IPS DF 6.9 (cell line): ENCODE measurements around the gene CEP83.
"Not testable (repeated sequence)": the region's sequence is repeated elsewhere in the genome, so short reads cannot be mapped to it uniquely, and the experiment has no call there.

Source experiments
- DNase-seq: peaks from one replicate; pipeline ENCODE4 v3.0.0-alpha.2; 2013; ENCODE audit warnings: low read depth, low spot score
- H3K27ac ChIP-seq: one replicate; pipeline ENCODE4 v1.5.1; 2013; ENCODE audit warnings: low read length, control low read depth
- H3K27me3 ChIP-seq: 2 replicates; pipeline ENCODE4 v1.6.1; 2013; ENCODE audit warnings: mild to moderate bottlenecking, low read length; ENCODE audit not compliant: control insufficient read depth, insufficient read depth
- H3K36me3 ChIP-seq: 2 replicates; pipeline ENCODE4 v1.6.1; 2013; ENCODE audit warnings: low read length; ENCODE audit not compliant: control insufficient read depth, insufficient read depth
- H3K4me1 ChIP-seq: 2 replicates; pipeline ENCODE4 v1.6.1; 2013; ENCODE audit warnings: low read length; ENCODE audit not compliant: control insufficient read depth, insufficient read depth
- H3K4me3 ChIP-seq: 2 replicates; pipeline ENCODE4 v1.5.1; 2013; ENCODE audit warnings: mild to moderate bottlenecking, low read length
- H3K9me3 ChIP-seq: 2 replicates; pipeline ENCODE4 v1.6.1; 2013; ENCODE audit warnings: low read length, inconsistent platforms; ENCODE audit not compliant: control insufficient read depth, insufficient read depth
- WGBS: extraction: QIAGEN DNeasy Blood & Tissue Kit; methylation state at CpG from one replicate; pipeline ENCODE4 v1.1.7; 2013; ENCODE audit warnings: mixed read lengths, missing lambda C conversion rate; ENCODE audit not compliant: insufficient read length, insufficient coverage; 5-methylcytosine and 5-hydroxymethylcytosine counted together

The CEP83 gene

GRCh38 chr12:94336211-94336925 lies 123.3 kb downstream of the CEP83 start:
- H3K36me3 ChIP-seq = no peaks in the 10 kb centered on the region
- no peaks in the 10 kb centered on the region for H3K4me1 ChIP-seq
- no peak for DNase-seq
- H3K27me3 ChIP-seq = no peaks in the 10 kb centered on the region
- H3K9me3 ChIP-seq = no peaks in the 10 kb centered on the region
- WGBS = no CpG with 5 or more reads among the region's 5 CpGs
- no peak overlapping the region for H3K4me3 ChIP-seq
- no peak overlapping the region for H3K27ac ChIP-seq

- no peak for DNase-seq
- Histone ChIP-seq H3K4me3 (no peak overlapping the region), H3K27me3 (no peaks in the 10 kb centered on the region), H3K27ac (no peak overlapping the region), H3K36me3 (no peaks in the 10 kb centered on the region), H3K4me1 (no peaks in the 10 kb centered on the region), H3K9me3 (no peaks in the 10 kb centered on the region)
- WGBS = no CpG with 5 or more reads among the region's 3 CpGs
Measured at GRCh38 chr12:94333396-94333795, 126.3 kb downstream of the CEP83 start.

- DNase-seq = no peak
- Histone ChIP-seq H3K4me3 (no peak overlapping the region), H3K4me1 (no peaks in the 10 kb centered on the region), H3K27ac (no peak overlapping the region), H3K9me3 (no peaks in the 10 kb centered on the region), H3K36me3 (no peaks in the 10 kb centered on the region), H3K27me3 (no peaks in the 10 kb centered on the region)
- no CpG with 5 or more reads among the region's 1 CpG for WGBS
Measured at GRCh38 chr12:94329366-94329765, 130.3 kb downstream of the CEP83 start.

- Histone ChIP-seq H3K27ac (no peak overlapping the region), H3K4me1 (no peaks in the 10 kb centered on the region), H3K27me3 (no peaks in the 10 kb centered on the region), H3K36me3 (0 out of 2 replicates have a peak, but pooled peaks cover 3% of the 10 kb centered on the region), H3K4me3 (no peak overlapping the region), H3K9me3 (no peaks in the 10 kb centered on the region)
- DNase-seq = no peak
- WGBS = no CpG with 5 or more reads among the region's 1 CpG
Measured at GRCh38 chr12:94327809-94328208, 131.9 kb downstream of the CEP83 start.

GRCh38 chr12:94326727-94327126 lies 132.9 kb downstream of the CEP83 start:
- Histone ChIP-seq H3K27me3 (no peaks in the 10 kb centered on the region), H3K36me3 (peaks cover 5% of the 10 kb centered on the region; the same call in 1 of the 2 replicates), H3K4me3 (no peak overlapping the region), H3K9me3 (no peaks in the 10 kb centered on the region), H3K4me1 (no peaks in the 10 kb centered on the region), H3K27ac (no peak overlapping the region)
- DNase-seq = no peak

- no peak overlapping the region for H3K27ac ChIP-seq
- H3K36me3 ChIP-seq = peaks cover 10% of the 10 kb centered on the region
- H3K27me3 ChIP-seq = no peaks in the 10 kb centered on the region
Measured at GRCh38 chr12:94326234-94326633, 133.4 kb downstream of the CEP83 start.

GRCh38 chr12:94322346-94322745 lies 137.3 kb downstream of the CEP83 start:
- WGBS = no CpG with 5 or more reads among the region's 2 CpGs
- Histone ChIP-seq H3K4me3 (no peak overlapping the region), H3K27ac (no peak overlapping the region), H3K4me1 (no peaks in the 10 kb centered on the region), H3K9me3 (peaks cover 2% of the 10 kb centered on the region; the same call in 1 of the 2 replicates), H3K36me3 (peaks cover 10% of the 10 kb centered on the region), H3K27me3 (no peaks in the 10 kb centered on the region)
- no peak for DNase-seq

More at GRCh38 chr12:94326234-94326633, 133.4 kb downstream of the CEP83 start:
- WGBS = no CpG with 5 or more reads among the region's 1 CpG
- Histone ChIP-seq H3K4me1 (no peaks in the 10 kb centered on the region), H3K9me3 (peaks cover 2% of the 10 kb centered on the region; the same call in 1 of the 2 replicates), H3K4me3 (no peak overlapping the region)
- no peak for DNase-seq

- Histone ChIP-seq H3K4me1 (no peaks in the 10 kb centered on the region), H3K9me3 (peaks cover 2% of the 10 kb centered on the region; the same call in 1 of the 2 replicates), H3K4me3 (no peak overlapping the region), H3K27me3 (no peaks in the 10 kb centered on the region), H3K27ac (no peak overlapping the region), H3K36me3 (peaks cover 10% of the 10 kb centered on the region)
- DNase-seq = no peak
Measured at GRCh38 chr12:94320109-94320508, 139.6 kb downstream of the CEP83 start.

GRCh38 chr12:94318181-94318580 lies 141.5 kb downstream of the CEP83 start:
- peaks cover 10% of the 10 kb centered on the region for H3K36me3 ChIP-seq
- no peaks in the 10 kb centered on the region for H3K27me3 ChIP-seq
- peaks cover 2% of the 10 kb centered on the region; the same call in 1 of the 2 replicates for H3K9me3 ChIP-seq
- WGBS = no CpG with 5 or more reads among the region's 1 CpG
- H3K27ac ChIP-seq = no peak overlapping the region
- H3K4me1 ChIP-seq = no peaks in the 10 kb centered on the region
- H3K4me3 ChIP-seq = no peak overlapping the region
- DNase-seq = no peak

- not testable (repeated sequence) for H3K36me3 ChIP-seq, H3K9me3 ChIP-seq, H3K27ac ChIP-seq, H3K4me3 ChIP-seq, DNase-seq, H3K4me1 ChIP-seq, H3K27me3 ChIP-seq
- no CpG with 5 or more reads among the region's 2 CpGs for WGBS
Measured at GRCh38 chr12:94316600-94316999, 143.1 kb downstream of the CEP83 start.

- no peak overlapping the region for H3K4me3 ChIP-seq
- no peak for DNase-seq
- no peaks in the 10 kb centered on the region; the same call in 1 of the 2 replicates for H3K36me3 ChIP-seq
- H3K27ac ChIP-seq = no peak overlapping the region
- no peaks in the 10 kb centered on the region for H3K4me1 ChIP-seq
- H3K27me3 ChIP-seq = no peaks in the 10 kb centered on the region
- no peaks in the 10 kb centered on the region for H3K9me3 ChIP-seq
- no CpG with 5 or more reads among the region's 1 CpG for WGBS
Measured at GRCh38 chr12:94312378-94312777, 147.3 kb downstream of the CEP83 start.
